Measurements from ENCODE around the gene CDCP2.

GRCh38 chr1:54127594-54128300, 25.1 kb downstream of the CDCP2 start:
- TF ChIP-seq, protein P1, sequence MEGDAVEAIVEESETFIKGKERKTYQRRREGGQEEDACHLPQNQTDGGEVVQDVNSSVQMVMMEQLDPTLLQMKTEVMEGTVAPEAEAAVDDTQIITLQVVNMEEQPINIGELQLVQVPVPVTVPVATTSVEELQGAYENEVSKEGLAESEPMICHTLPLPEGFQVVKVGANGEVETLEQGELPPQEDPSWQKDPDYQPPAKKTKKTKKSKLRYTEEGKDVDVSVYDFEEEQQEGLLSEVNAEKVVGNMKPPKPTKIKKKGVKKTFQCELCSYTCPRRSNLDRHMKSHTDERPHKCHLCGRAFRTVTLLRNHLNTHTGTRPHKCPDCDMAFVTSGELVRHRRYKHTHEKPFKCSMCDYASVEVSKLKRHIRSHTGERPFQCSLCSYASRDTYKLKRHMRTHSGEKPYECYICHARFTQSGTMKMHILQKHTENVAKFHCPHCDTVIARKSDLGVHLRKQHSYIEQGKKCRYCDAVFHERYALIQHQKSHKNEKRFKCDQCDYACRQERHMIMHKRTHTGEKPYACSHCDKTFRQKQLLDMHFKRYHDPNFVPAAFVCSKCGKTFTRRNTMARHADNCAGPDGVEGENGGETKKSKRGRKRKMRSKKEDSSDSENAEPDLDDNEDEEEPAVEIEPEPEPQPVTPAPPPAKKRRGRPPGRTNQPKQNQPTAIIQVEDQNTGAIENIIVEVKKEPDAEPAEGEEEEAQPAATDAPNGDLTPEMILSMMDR (IDR thresholded peaks at IDR 0.05; ENCODE audit: poor library complexity): no peak
- no peak for TF ChIP-seq EZH2 (IDR thresholded peaks at IDR 0.05; ENCODE audit: borderline replicate concordance)

All from hepatocyte (in vitro differentiated cells).